HepG2 (cell line): ENCODE measurements around the gene ACACB. TPM values are rescaled to one million over a fixed set of nuclear protein-coding genes. Genes with fewer than 3 reads are reported as not detected.

Source experiments
- AKAP8 ChIP-seq: sonication (generic); formaldehyde crosslinking; IDR thresholded peaks from 2 replicates; pipeline ENCODE4 v1.5.1; 2020; ENCODE audit warnings: mild to moderate bottlenecking, missing genetic modification reagents
- BORCS8-MEF2B ChIP-seq: sonication (generic); formaldehyde crosslinking; IDR thresholded peaks from 2 replicates; pipeline ENCODE4 v1.8.0; 2022; ENCODE audit warnings: mild to moderate bottlenecking, missing genetic modification reagents
- ESRRA ChIP-seq: sonication (generic); formaldehyde crosslinking; IDR thresholded peaks from 2 replicates; pipeline ENCODE4 v1.5.1; 2020; ENCODE audit warnings: mild to moderate bottlenecking, low read depth, missing genetic modification reagents
- ETV6 ChIP-seq: sonication (generic); formaldehyde crosslinking; conservative IDR thresholded peaks from 2 replicates; pipeline ENCODE4 v1.4.0; 2020; ENCODE audit warnings: missing genetic modification reagents
- HNF4G ChIP-seq, 2 experiments: sonication (generic) in 1 of 2; formaldehyde crosslinking in 1 of 2; IDR thresholded peaks; 2 replicates each; pipeline versions ENCODE4 v1.4.0 to v1.6.1; 2011 to 2020; ENCODE audit warnings: borderline replicate concordance in 2 of 2, low read depth in 2 of 2, mild to moderate bottlenecking in 2 of 2, low read length in 1 of 2, missing genetic modification reagents in 1 of 2, moderate library complexity in 1 of 2
- HNRNPLL ChIP-seq: fragments of 200-400 bp; formaldehyde crosslinking; IDR thresholded peaks from 2 replicates; pipeline ENCODE4 v1.6.1; 2017; ENCODE audit warnings: mild to moderate bottlenecking, low read depth, low read length; ENCODE audit not compliant: poor library complexity, severe bottlenecking
- MATR3 ChIP-seq: sonication (generic); formaldehyde crosslinking; IDR thresholded peaks from 2 replicates; pipeline ENCODE4 v1.4.0; 2020; ENCODE audit warnings: missing genetic modification reagents
- MBD4 ChIP-seq: IDR thresholded peaks from 2 replicates; pipeline ENCODE4 v1.6.1; 2012; ENCODE audit warnings: low read length, inconsistent platforms, borderline replicate concordance
- NFYC ChIP-seq: IDR thresholded peaks from 2 replicates; pipeline ENCODE4 v1.6.1; 2016; ENCODE audit warnings: missing genetic modification reagents, missing compliant biosample characterization
- NKX3-1 ChIP-seq: sonication (generic); formaldehyde crosslinking; IDR thresholded peaks from 2 replicates; pipeline ENCODE4 v1.5.0; 2020; ENCODE audit warnings: missing genetic modification reagents
- POLR2A ChIP-seq, 2 experiments: IDR thresholded peaks; 2 replicates each; pipeline ENCODE4 v1.6.1; 2011; ENCODE audit warnings: low read depth in 2 of 2, low read length in 2 of 2, mild to moderate bottlenecking in 1 of 2, moderate library complexity in 1 of 2; ENCODE audit not compliant: insufficient read depth in 1 of 2
- RARA ChIP-seq: IDR thresholded peaks from 2 replicates; pipeline ENCODE4 v1.6.1; 2016; ENCODE audit warnings: missing genetic modification reagents, missing compliant biosample characterization
- RCOR2 ChIP-seq: IDR thresholded peaks from 2 replicates; pipeline ENCODE4 v1.6.1; 2016; ENCODE audit warnings: missing biosample characterization, missing genetic modification reagents
- SIX4 ChIP-seq: sonication (generic); formaldehyde crosslinking; IDR thresholded peaks from 2 replicates; pipeline ENCODE4 v1.4.0; 2020; ENCODE audit warnings: missing genetic modification reagents
- SPEN ChIP-seq: sonication (generic); formaldehyde crosslinking; IDR thresholded peaks from 2 replicates; pipeline ENCODE4 v1.5.1; 2020; ENCODE audit warnings: low read depth, mild to moderate bottlenecking, missing genetic modification reagents
- TEAD3 ChIP-seq: optimal IDR thresholded peaks from 2 replicates; pipeline ENCODE3; 2016; ENCODE audit warnings: borderline replicate concordance
- ZNF10 ChIP-seq: sonication (generic); formaldehyde crosslinking; IDR thresholded peaks from 2 replicates; pipeline ENCODE4 v1.4.0; 2020; ENCODE audit warnings: mild to moderate bottlenecking, low read depth, missing genetic modification reagents, borderline replicate concordance
- ZNF124 ChIP-seq: sonication (generic); formaldehyde crosslinking; IDR thresholded peaks from 2 replicates; pipeline ENCODE4 v1.4.0; 2020; ENCODE audit warnings: missing genetic modification reagents
- ZNF136 ChIP-seq: sonication (generic); formaldehyde crosslinking; IDR thresholded peaks from 2 replicates; pipeline ENCODE4 v1.8.1; 2022; ENCODE audit warnings: low read depth, mild to moderate bottlenecking, moderate library complexity, missing genetic modification reagents
- ZNF180 ChIP-seq: sonication (generic); formaldehyde crosslinking; IDR thresholded peaks from 2 replicates; pipeline ENCODE4 v1.4.0; 2020; ENCODE audit warnings: low read depth, missing genetic modification reagents, borderline replicate concordance
- ZNF260 ChIP-seq: sonication (generic); formaldehyde crosslinking; IDR thresholded peaks from 2 replicates; pipeline ENCODE4 v1.4.0; 2020; ENCODE audit warnings: missing genetic modification reagents, low read depth, mild to moderate bottlenecking, borderline replicate concordance
- ZNF660 ChIP-seq: sonication (generic); formaldehyde crosslinking; IDR thresholded peaks from 2 replicates; pipeline ENCODE4 v1.5.1; 2020; ENCODE audit warnings: mild to moderate bottlenecking, low read depth, missing genetic modification reagents, borderline replicate concordance
- ZNF775 ChIP-seq: sonication (generic); formaldehyde crosslinking; IDR thresholded peaks from 2 replicates; pipeline ENCODE4 v1.4.0; 2020; ENCODE audit warnings: missing genetic modification reagents, mild to moderate bottlenecking, moderate library complexity, borderline replicate concordance
- ZNF841 ChIP-seq: sonication (generic); formaldehyde crosslinking; IDR thresholded peaks from 2 replicates; pipeline ENCODE4 v1.8.1; 2023; ENCODE audit warnings: missing genetic modification reagents, borderline replicate concordance
- polyA plus RNA-seq, 8 experiments: library from polyadenylated mRNA; depleted of rRNA in 3 of 8; stranded (reverse) in 7 of 8; unstranded in 1 of 8; fragments of >200 nt; fragmentation: Illumina TruSeq in 4 of 8; extraction: Trizol in 4 of 8; gene quantifications; 2 replicates each; pipeline versions ENCODE4 v1.2.1 to v1.2.3, GENCODE V29; 2011 to 2016; ENCODE audit warnings: low read depth in 4 of 8, missing spikeins in 1 of 8, mixed read lengths in 1 of 8; ENCODE audit not compliant: insufficient read depth in 1 of 8
- total RNA-seq, 5 experiments: library from RNA; depleted of rRNA; stranded (reverse); fragments of >200 nt; fragmentation: Illumina TruSeq; extraction: Trizol; gene quantifications; 2 replicates each; pipeline ENCODE4 v1.2.3, GENCODE V29; 2016; ENCODE audit warnings: low read depth in 1 of 5
- TF ChIP-seq, protein P1 (sequence below): sonication (generic); formaldehyde crosslinking; IDR thresholded peaks from 2 replicates; pipeline ENCODE4 v1.4.0; 2020; ENCODE audit warnings: missing genetic modification reagents, low read depth, mild to moderate bottlenecking, borderline replicate concordance
- TF ChIP-seq, protein P2 (sequence below): sonication (generic); formaldehyde crosslinking; IDR thresholded peaks from 2 replicates; pipeline ENCODE4 v1.8.0; 2023; ENCODE audit warnings: mild to moderate bottlenecking, missing genetic modification reagents
- TF ChIP-seq, protein P3 (sequence below), 2 experiments: fragments of 450-650 bp in 1 of 2; sonication (generic) in 1 of 2; formaldehyde crosslinking; IDR thresholded peaks; 2 replicates each; pipeline versions ENCODE4 v1.5.0 to v1.8.0; 2020 to 2022; ENCODE audit warnings: mild to moderate bottlenecking in 1 of 2, missing genetic modification reagents in 1 of 2

The ACACB gene
- total and polyA plus RNA-seq, 2 of the 13 experiments (the other 11 are each of a cell fraction or from before 2014, with no cell fraction given) = 6.2 to 8.6 TPM

DNA sequence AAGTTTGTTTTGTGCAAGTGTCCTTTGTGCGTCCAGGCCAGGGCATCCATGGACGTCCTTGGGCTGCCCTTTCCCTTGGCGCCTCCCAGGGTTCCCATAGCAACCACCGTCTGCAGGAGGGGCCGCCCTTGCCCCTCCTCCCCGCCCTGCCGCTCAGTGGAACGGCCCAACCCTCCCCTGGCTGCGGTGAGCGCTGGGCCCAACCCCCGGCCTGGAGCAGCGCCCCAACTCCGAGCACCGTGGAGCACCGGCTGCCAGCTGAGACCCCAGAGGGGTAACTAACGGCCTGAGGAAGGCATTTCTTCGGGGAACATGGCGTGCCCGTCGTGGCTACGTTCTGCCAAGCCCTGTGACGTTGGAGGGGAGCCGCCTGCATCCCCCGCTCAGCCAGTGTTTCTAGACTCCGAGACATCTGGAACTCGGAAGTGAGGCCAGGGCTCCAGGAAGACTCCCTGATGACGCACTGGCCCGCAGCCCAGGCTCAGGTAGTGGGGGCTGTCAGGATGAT lies 5.3 kb upstream of the ACACB start (continued):
- peak; percentile 65; the same call in 1 of the 2 replicates for TF ChIP-seq ETV6
- no peak for TF ChIP-seq ZNF260
- peak; percentile 72; the same call in 1 of the 2 replicates for TF ChIP-seq AKAP8 (CRISPR knock-in tag)
- TF ChIP-seq, protein P1, sequence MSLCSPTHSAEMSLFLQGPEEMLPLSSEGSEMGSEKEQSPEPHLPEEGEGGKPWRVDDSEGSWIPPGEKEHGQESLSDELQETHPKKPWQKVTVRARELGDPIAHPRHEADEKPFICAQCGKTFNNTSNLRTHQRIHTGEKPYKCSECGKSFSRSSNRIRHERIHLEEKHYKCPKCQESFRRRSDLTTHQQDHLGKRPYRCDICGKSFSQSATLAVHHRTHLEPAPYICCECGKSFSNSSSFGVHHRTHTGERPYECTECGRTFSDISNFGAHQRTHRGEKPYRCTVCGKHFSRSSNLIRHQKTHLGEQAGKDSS (CRISPR knock-in tag) = peak; percentile 70; the same call in 1 of the 2 replicates
- TF ChIP-seq HNRNPLL = peak; percentile 51
- peak; percentile 53 to 83; a peak in 3 of 4 replicates for TF ChIP-seq POLR2A (IDR thresholded peaks at IDR 0.05; ENCODE audit: insufficient read depth in 1 of 2, low read depth in 2 of 2, low read length in 2 of 2)
- peak; percentile 98 for TF ChIP-seq ESRRA (CRISPR knock-in tag)
- no peak for TF ChIP-seq ZNF180 (CRISPR knock-in tag)
- no peak for TF ChIP-seq RARA (CRISPR knock-in tag)
- no peak for TF ChIP-seq ZNF10 (CRISPR knock-in tag)
- TF ChIP-seq MATR3 (CRISPR knock-in tag) = no peak
- no peak for TF ChIP-seq NFYC
- TF ChIP-seq BORCS8-MEF2B (CRISPR knock-in tag) = no peak; the same call in 1 of the 2 replicates
- peak; percentile 47; the same call in 1 of the 2 replicates for TF ChIP-seq ZNF124 (CRISPR knock-in tag)
- TF ChIP-seq TEAD3 (CRISPR knock-in tag) = peak; percentile 36
- TF ChIP-seq, protein P2, sequence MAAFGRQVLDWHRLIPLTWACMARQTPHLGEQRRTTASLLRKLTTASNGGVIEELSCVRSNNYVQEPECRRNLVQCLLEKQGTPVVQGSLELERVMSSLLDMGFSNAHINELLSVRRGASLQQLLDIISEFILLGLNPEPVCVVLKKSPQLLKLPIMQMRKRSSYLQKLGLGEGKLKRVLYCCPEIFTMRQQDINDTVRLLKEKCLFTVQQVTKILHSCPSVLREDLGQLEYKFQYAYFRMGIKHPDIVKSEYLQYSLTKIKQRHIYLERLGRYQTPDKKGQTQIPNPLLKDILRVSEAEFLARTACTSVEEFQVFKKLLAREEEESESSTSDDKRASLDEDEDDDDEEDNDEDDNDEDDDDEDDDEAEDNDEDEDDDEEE (CRISPR knock-in tag) = no peak
- no peak for TF ChIP-seq MBD4
- no peak for TF ChIP-seq ZNF136
- TF ChIP-seq HNF4G (IDR thresholded peaks at IDR 0.05; ENCODE audit: borderline replicate concordance, low read depth, low read length) = no peak
- TF ChIP-seq HNF4G (CRISPR knock-in tag; IDR thresholded peaks at IDR 0.05; ENCODE audit: borderline replicate concordance, low read depth) = no peak
- peak; percentile 71; the same call in 1 of the 2 replicates for TF ChIP-seq SPEN
- TF ChIP-seq RCOR2 (CRISPR knock-in tag) = no peak
- TF ChIP-seq ZNF660 (CRISPR knock-in tag) = no peak
- TF ChIP-seq ZNF841 (CRISPR knock-in tag) = no peak
- TF ChIP-seq SIX4 (CRISPR knock-in tag) = no peak
- no peak for TF ChIP-seq NKX3-1 (CRISPR knock-in tag)
- TF ChIP-seq, protein P3, sequence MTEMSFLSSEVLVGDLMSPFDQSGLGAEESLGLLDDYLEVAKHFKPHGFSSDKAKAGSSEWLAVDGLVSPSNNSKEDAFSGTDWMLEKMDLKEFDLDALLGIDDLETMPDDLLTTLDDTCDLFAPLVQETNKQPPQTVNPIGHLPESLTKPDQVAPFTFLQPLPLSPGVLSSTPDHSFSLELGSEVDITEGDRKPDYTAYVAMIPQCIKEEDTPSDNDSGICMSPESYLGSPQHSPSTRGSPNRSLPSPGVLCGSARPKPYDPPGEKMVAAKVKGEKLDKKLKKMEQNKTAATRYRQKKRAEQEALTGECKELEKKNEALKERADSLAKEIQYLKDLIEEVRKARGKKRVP (CRISPR knock-in tag; IDR thresholded peaks at IDR 0.05) = no peak
- TF ChIP-seq ZNF775 (CRISPR knock-in tag) = no peak
